Measurements from ENCODE around the gene MMP2. TPM values are rescaled to one million over a fixed set of nuclear protein-coding genes. Genes with fewer than 3 reads are reported as not detected.

The MMP2 gene
- total and polyA plus RNA-seq, 2 experiments from 2014 or later = 25.6 to 43.8 TPM

DNA sequence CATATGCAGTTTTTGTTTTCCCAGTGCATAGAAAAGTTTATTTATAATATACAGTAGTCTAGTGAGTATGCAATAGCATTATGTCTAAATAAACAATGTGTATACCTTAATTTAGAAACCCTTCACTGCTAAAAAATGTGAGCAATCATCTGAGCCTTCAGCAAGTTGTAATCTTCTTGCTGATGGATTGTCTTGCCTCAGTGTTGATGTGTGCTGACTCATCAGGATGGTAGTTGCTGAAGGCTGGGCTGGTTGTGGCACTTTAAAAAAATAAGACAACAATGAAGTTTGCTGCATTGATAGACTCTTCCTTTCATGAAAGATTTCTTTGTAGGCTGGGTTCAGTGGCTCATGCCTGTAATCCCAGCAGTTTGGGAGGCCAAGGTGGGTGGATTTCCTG lies 73.6 kb downstream of the MMP2 start (continued):
- TF ChIP-seq, protein P1, sequence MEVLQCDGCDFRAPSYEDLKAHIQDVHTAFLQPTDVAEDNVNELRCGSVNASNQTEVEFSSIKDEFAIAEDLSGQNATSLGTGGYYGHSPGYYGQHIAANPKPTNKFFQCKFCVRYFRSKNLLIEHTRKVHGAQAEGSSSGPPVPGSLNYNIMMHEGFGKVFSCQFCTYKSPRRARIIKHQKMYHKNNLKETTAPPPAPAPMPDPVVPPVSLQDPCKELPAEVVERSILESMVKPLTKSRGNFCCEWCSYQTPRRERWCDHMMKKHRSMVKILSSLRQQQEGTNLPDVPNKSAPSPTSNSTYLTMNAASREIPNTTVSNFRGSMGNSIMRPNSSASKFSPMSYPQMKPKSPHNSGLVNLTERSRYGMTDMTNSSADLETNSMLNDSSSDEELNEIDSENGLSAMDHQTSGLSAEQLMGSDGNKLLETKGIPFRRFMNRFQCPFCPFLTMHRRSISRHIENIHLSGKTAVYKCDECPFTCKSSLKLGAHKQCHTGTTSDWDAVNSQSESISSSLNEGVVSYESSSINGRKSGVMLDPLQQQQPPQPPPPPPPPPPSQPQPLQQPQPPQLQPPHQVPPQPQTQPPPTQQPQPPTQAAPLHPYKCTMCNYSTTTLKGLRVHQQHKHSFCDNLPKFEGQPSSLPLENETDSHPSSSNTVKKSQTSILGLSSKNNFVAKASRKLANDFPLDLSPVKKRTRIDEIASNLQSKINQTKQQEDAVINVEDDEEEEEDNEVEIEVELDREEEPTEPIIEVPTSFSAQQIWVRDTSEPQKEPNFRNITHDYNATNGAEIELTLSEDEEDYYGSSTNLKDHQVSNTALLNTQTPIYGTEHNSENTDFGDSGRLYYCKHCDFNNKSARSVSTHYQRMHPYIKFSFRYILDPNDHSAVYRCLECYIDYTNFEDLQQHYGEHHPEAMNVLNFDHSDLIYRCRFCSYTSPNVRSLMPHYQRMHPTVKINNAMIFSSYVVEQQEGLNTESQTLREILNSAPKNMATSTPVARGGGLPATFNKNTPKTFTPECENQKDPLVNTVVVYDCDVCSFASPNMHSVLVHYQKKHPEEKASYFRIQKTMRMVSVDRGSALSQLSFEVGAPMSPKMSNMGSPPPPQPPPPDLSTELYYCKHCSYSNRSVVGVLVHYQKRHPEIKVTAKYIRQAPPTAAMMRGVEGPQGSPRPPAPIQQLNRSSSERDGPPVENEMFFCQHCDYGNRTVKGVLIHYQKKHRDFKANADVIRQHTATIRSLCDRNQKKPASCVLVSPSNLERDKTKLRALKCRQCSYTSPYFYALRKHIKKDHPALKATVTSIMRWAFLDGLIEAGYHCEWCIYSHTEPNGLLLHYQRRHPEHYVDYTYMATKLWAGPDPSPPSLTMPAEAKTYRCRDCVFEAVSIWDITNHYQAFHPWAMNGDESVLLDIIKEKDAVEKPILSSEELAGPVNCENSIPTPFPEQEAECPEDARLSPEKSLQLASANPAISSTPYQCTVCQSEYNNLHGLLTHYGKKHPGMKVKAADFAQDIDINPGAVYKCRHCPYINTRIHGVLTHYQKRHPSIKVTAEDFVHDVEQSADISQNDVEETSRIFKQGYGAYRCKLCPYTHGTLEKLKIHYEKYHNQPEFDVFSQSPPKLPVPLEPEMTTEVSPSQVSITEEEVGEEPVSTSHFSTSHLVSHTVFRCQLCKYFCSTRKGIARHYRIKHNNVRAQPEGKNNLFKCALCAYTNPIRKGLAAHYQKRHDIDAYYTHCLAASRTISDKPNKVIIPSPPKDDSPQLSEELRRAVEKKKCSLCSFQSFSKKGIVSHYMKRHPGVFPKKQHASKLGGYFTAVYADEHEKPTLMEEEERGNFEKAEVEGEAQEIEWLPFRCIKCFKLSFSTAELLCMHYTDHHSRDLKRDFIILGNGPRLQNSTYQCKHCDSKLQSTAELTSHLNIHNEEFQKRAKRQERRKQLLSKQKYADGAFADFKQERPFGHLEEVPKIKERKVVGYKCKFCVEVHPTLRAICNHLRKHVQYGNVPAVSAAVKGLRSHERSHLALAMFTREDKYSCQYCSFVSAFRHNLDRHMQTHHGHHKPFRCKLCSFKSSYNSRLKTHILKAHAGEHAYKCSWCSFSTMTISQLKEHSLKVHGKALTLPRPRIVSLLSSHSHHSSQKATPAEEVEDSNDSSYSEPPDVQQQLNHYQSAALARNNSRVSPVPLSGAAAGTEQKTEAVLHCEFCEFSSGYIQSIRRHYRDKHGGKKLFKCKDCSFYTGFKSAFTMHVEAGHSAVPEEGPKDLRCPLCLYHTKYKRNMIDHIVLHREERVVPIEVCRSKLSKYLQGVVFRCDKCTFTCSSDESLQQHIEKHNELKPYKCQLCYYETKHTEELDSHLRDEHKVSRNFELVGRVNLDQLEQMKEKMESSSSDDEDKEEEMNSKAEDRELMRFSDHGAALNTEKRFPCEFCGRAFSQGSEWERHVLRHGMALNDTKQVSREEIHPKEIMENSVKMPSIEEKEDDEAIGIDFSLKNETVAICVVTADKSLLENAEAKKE (CRISPR knock-in tag; IDR thresholded peaks at IDR 0.05) = no peak
- TF ChIP-seq, protein P2, sequence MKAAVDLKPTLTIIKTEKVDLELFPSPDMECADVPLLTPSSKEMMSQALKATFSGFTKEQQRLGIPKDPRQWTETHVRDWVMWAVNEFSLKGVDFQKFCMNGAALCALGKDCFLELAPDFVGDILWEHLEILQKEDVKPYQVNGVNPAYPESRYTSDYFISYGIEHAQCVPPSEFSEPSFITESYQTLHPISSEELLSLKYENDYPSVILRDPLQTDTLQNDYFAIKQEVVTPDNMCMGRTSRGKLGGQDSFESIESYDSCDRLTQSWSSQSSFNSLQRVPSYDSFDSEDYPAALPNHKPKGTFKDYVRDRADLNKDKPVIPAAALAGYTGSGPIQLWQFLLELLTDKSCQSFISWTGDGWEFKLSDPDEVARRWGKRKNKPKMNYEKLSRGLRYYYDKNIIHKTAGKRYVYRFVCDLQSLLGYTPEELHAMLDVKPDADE (IDR thresholded peaks at IDR 0.05) = no peak

DNA sequence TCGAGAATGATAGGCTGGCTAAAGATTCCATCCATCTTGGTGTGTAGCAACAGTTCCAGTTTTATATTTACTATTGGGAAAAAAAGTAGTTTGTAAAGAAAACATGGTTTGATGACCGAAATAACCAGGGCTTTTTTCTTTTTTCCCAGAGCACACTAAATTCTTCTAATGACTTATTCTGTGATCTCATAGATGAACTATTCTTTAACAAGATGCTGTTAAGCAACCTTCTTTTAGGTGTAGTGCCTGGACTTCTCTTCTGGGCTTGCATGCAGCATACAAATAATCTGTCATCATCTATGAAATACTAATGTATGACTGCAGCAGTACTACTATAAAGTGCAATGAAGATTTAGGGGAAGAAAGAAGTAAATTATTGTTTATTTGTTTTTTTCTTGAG lies 76.4 kb downstream of the MMP2 start:
- Histone ChIP-seq H3K4me3 (no peak overlapping the region), H4K20me1 (replicated peaks; ENCODE audit: insufficient read depth) (0 out of 2 replicates have a peak, but pooled peaks cover 3% of the 10 kb centered on the region), H3K4me1 (ENCODE audit: insufficient read depth) (no peaks in the 10 kb centered on the region), H3K79me2 (replicated peaks; ENCODE audit: insufficient read depth) (no peaks in the 10 kb centered on the region), H3K4me2 (no peak overlapping the region), H3K9me2 (ENCODE audit: insufficient read depth) (no peaks in the 10 kb centered on the region), H3K27ac (ENCODE audit: low read depth) (no peak overlapping the region), H3F3A (replicated peaks; ENCODE audit: low read depth) (no peaks in the 10 kb centered on the region), H3K27me3 (ENCODE audit: insufficient read depth) (no peaks in the 10 kb centered on the region), H2AFZ (no peak overlapping the region), H3K36me3 (ENCODE audit: insufficient read depth) (no peaks in the 10 kb centered on the region; the same call in 1 of the 2 replicates)
- Mint-ChIP-seq H3K9me3 (no peaks in the 10 kb centered on the region), H3K4me3 (no peak overlapping the region), H3K27me3 (ENCODE audit: insufficient read depth, low read depth, poor library complexity) (no peaks in the 10 kb centered on the region), H3K4me1 (no peaks in the 10 kb centered on the region), H3K36me3 (ENCODE audit: low read depth) (peaks cover 4% of the 10 kb centered on the region; the same call in 2 of the 3 replicates), H3K27ac (no peak overlapping the region)
- DNase-seq (ENCODE audit: low spot score) (no peak), ATAC-seq (no peak)
- TF ChIP-seq ZNF331 (CRISPR knock-in tag; IDR thresholded peaks at IDR 0.05; ENCODE audit: low read depth) (no peak), ZNF114 (CRISPR knock-in tag; IDR thresholded peaks at IDR 0.05) (no peak)

Other genes with a start within 250 kb of the MMP2 start
- not detected in 2 replicates for gene IRX6, start 155.0 kb upstream of the MMP2 start, total RNA-seq (2014; rRNA removed; shearing (Covaris generic))
- 0.10 TPM in 1 of 2 replicates, not detected in the other for gene IRX6, start 155.0 kb upstream of the MMP2 start, polyA plus RNA-seq (2016; fragmentation: Nextera tagmentation; extraction: Ambion mirVana)
- gene LPCAT2, start 29.9 kb downstream of the MMP2 start, total RNA-seq (2014; rRNA removed; shearing (Covaris generic)) = 13.4 and 23.8 TPM in 2 replicates
- 7.8 and 8.8 TPM in 2 replicates for gene LPCAT2, start 29.9 kb downstream of the MMP2 start, polyA plus RNA-seq (2016; fragmentation: Nextera tagmentation; extraction: Ambion mirVana)
- 0.27 and 0.83 TPM in 2 replicates for gene CAPNS2, start 87.5 kb downstream of the MMP2 start, total RNA-seq (2014; rRNA removed; shearing (Covaris generic))
- gene CAPNS2, start 87.5 kb downstream of the MMP2 start, polyA plus RNA-seq (2016; fragmentation: Nextera tagmentation; extraction: Ambion mirVana) = not detected in 2 replicates
- 0.27 and 0.35 TPM in 2 replicates for gene SLC6A2, start 176.8 kb downstream of the MMP2 start, total RNA-seq (2014; rRNA removed; shearing (Covaris generic))
- gene SLC6A2, start 176.8 kb downstream of the MMP2 start, polyA plus RNA-seq (2016; fragmentation: Nextera tagmentation; extraction: Ambion mirVana) = 0.23 and 0.39 TPM in 2 replicates

Data from GM23338 (cell line).